ENCODE results near the gene PCDHB16.

PCDHB16 gene

DNA sequence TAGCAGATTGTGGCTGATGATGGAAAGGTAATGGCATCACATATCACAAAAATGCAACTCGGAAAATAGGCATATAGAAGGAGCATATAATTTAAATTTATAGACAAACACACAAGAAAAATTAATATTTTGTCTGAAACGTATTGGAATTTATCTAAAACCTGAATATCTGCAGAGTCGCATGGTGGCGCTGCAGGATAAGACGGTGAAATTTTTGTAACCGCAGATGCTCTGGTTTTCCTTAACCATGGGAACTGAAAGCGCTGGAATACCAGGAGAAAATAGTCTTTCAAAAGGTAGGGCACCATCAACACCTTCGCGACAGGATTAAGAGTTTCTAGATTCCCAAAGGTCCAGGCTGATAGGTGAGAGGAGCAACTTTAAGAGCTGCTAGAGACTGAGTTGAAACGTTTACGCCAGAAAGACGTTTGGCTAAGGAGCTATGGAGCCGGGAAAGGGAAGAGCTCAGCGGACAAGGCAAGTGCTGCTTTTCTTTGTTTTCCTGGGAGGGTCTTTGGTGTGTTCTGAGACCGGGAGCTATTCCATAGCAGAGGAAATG, 52.0 kb downstream of the PCDHB16 start:
- no peak for DNase-seq (ENCODE audit: low spot score)
